CD8-positive, alpha-beta memory T cell (primary cell): ENCODE results near the gene DUS2. TPM values are rescaled to one million over a fixed set of nuclear protein-coding genes. Genes with fewer than 3 reads are reported as not detected.

Experiments
- CTCF ChIA-PET: fragments of 350-600 bp; sonication (Branson Sonifier 250); formaldehyde crosslinking; loops from one replicate; lab custom pipeline; 2021; ENCODE audit warnings: antibody characterized with exemption; lab: Charles Lee
- POLR2A ChIA-PET: fragments of 350-600 bp; sonication (Branson Sonifier 250); formaldehyde crosslinking; loops from one replicate; lab custom pipeline; 2021; ENCODE audit warnings: antibody characterized with exemption; lab: Charles Lee
- DNase-seq, 5 donors: peaks; one replicate each; pipeline versions ENCODE4 v3.0.0 to v3.0.0-alpha.2; 2020 to 2022; ENCODE audit warnings: mixed read lengths in 1 of 5
- H3K27ac ChIP-seq: one replicate; pipeline ENCODE4 v1.7.0; 2013; ENCODE audit warnings: low read depth, mild to moderate bottlenecking, low read length, moderate library complexity
- H3K27me3 ChIP-seq: 2 replicates; pipeline ENCODE4 v1.7.0; 2013; ENCODE audit warnings: low read length, mild to moderate bottlenecking; ENCODE audit not compliant: insufficient read depth, poor library complexity, severe bottlenecking
- H3K36me3 ChIP-seq: 2 replicates; pipeline ENCODE4 v1.7.0; 2013; ENCODE audit warnings: mild to moderate bottlenecking, low read length, moderate library complexity; ENCODE audit not compliant: insufficient read depth
- H3K4me1 ChIP-seq: 2 replicates; pipeline ENCODE4 v1.7.0; 2013; ENCODE audit warnings: mild to moderate bottlenecking, low read length, moderate library complexity; ENCODE audit not compliant: insufficient read depth
- H3K4me3 ChIP-seq: 2 replicates; pipeline ENCODE4 v1.7.0; 2013; ENCODE audit warnings: mild to moderate bottlenecking, low read length
- H3K9me3 ChIP-seq: 2 replicates; pipeline ENCODE4 v1.7.0; 2013; ENCODE audit warnings: mild to moderate bottlenecking, low read length
- H3K27ac Mint-ChIP-seq, 8 donors: one replicate each; pipeline ENCODE4 v1.8.0; 2020 to 2021; ENCODE audit warnings: mixed read lengths in 8 of 8, mild to moderate bottlenecking in 6 of 8, inconsistent platforms in 3 of 8, moderate library complexity in 3 of 8
- H3K27me3 Mint-ChIP-seq, 2 donors: one replicate each; pipeline ENCODE4 v1.8.0; 2020 to 2021; ENCODE audit warnings: mixed read lengths in 2 of 2, mild to moderate bottlenecking in 1 of 2, moderate library complexity in 1 of 2
- H3K36me3 Mint-ChIP-seq, 3 donors: one replicate each; pipeline ENCODE4 v1.8.0; 2020 to 2021; ENCODE audit warnings: mixed read lengths in 3 of 3, inconsistent platforms in 1 of 3, mild to moderate bottlenecking in 1 of 3
- H3K4me1 Mint-ChIP-seq, 3 donors: one replicate each; pipeline ENCODE4 v1.8.0; 2020 to 2021; ENCODE audit warnings: mixed read lengths in 3 of 3, inconsistent platforms in 1 of 3, mild to moderate bottlenecking in 1 of 3
- H3K4me3 Mint-ChIP-seq, 7 donors: one replicate each; pipeline ENCODE4 v1.8.0; 2020 to 2021; ENCODE audit warnings: mixed read lengths in 7 of 7, mild to moderate bottlenecking in 6 of 7, moderate library complexity in 4 of 7, inconsistent platforms in 2 of 7
- H3K9me3 Mint-ChIP-seq, 5 donors: one replicate each; pipeline ENCODE4 v1.8.0; 2020 to 2022; ENCODE audit warnings: mixed read lengths in 5 of 5, mild to moderate bottlenecking in 3 of 5, moderate library complexity in 2 of 5, inconsistent platforms in 1 of 5
- polyA plus RNA-seq: library from polyadenylated mRNA; unstranded; fragments of 300-500 nt; fragmentation: Illumina TruSeq; gene quantifications from one replicate; pipeline ENCODE4 v1.2.3, GENCODE V29; 2021
- total RNA-seq, 2 experiments: library from RNA; stranded (reverse); gene quantifications; one replicate each; pipeline ENCODE4 v1.2.3, GENCODE V29; 2021

The DUS2 gene
- total and polyA plus RNA-seq, 3 experiments from 2014 or later = 15.3 to 32.2 (median 31.3) TPM

DNA sequence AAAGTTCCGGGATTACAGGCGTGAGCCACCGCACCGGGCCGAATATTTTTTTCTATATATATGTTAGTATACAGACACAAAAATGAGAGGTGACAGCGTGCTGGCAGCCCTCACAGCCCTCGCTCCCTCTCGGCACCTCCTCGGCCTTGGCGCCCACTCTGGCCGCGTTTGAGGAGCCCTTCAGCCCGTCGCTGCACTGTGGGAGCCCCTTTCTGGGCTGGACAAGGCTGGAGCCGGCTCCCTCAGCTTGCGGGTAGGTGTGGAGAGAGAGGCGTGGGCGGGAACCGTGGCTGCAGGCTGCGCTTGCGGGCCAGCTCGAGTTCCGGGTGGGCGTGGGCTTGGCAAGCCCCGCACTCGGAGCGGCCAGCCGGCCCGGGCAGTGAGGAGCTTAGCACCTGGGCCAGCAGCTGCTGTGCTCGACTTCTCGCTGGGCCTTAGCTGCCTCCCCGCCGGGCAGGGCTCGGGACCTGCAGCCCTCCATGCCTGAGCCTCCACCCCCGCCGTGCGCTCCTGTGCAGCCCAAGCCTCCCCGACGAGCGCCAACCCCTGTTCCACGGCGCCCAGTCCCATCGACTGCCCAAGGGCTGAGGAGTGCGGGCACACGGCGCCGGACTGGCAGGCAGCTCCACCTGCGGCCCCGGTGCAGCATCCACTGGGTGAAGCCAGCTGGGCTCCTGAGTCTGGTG, 40.9 kb upstream of the DUS2 start:
- no peak for DNase-seq
- CTCF ChIA-PET = interaction anchor here (1.0 to 1.4 kb wide), 4 partner anchors 24 to 165 kb away, joined by 3 to 4 read pairs (median 3); no protein-coding TSS in a partner anchor
- no peaks in the 10 kb centered on the region for H3K36me3 Mint-ChIP-seq
- no peak overlapping the region for H3K27ac Mint-ChIP-seq
- peaks cover 11 to 21% (median 17%) of the 10 kb centered on the region in 3 donors for H3K4me1 Mint-ChIP-seq
- no peak overlapping the region for H3K4me3 Mint-ChIP-seq
- Histone ChIP-seq H3K27me3 (no peaks in the 10 kb centered on the region), H3K36me3 (no peaks in the 10 kb centered on the region), H3K4me3 (no peak overlapping the region), H3K27ac (no peak overlapping the region), H3K4me1 (peaks cover 21% of the 10 kb centered on the region), H3K9me3 (no peaks in the 10 kb centered on the region)
- no peaks in the 10 kb centered on the region for H3K27me3 Mint-ChIP-seq
- POLR2A ChIA-PET = no interaction called here
- no peaks in the 10 kb centered on the region for H3K9me3 Mint-ChIP-seq

DNA sequence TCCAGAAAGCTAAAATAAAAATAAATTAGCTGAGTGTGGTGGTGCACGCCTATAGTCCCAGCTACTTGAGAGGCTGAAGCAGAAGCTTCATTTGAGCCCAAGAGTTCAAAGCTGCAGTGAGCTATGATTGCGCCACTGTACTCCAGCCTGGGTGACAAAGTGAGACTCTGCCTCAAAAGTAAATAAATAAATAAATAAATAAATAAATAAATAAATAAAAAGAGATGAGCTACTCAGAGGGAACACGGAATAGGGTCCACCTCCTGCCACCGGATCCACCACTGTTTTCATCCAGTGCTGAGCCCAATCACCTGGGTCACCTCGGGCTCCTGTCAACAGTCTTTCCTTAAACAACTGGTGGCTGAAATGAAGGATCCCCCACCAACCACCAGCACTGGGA, 36.1 kb upstream of the DUS2 start:
- POLR2A ChIA-PET = interaction anchor here (0.6 to 0.7 kb wide), 2 partner anchors 396 to 529 kb away, joined by 3 to 13 read pairs; no protein-coding TSS in a partner anchor
- peaks cover 0 to 9% (median 0%) of the 10 kb centered on the region in 3 donors for H3K36me3 Mint-ChIP-seq
- Histone ChIP-seq H3K27ac (no peak overlapping the region), H3K27me3 (no peaks in the 10 kb centered on the region), H3K4me1 (peaks cover 21% of the 10 kb centered on the region), H3K9me3 (no peaks in the 10 kb centered on the region), H3K4me3 (no peak overlapping the region), H3K36me3 (no peaks in the 10 kb centered on the region)
- peak overlapping the region in 1 of 8 donors; percentile 50 for H3K27ac Mint-ChIP-seq
- DNase-seq = no peak
- H3K27me3 Mint-ChIP-seq = no peaks in the 10 kb centered on the region
- peaks cover 11 to 21% (median 17%) of the 10 kb centered on the region in 3 donors for H3K4me1 Mint-ChIP-seq
- H3K4me3 Mint-ChIP-seq = no peak overlapping the region
- H3K9me3 Mint-ChIP-seq = no peaks in the 10 kb centered on the region
- CTCF ChIA-PET = interaction anchor here (1.2 to 6.4 kb wide), 3 partner anchors 19 to 54 kb away, joined by 3 to 39 read pairs (median 3); partner anchors contain the start of genes DDX28 and DUS2

DNA sequence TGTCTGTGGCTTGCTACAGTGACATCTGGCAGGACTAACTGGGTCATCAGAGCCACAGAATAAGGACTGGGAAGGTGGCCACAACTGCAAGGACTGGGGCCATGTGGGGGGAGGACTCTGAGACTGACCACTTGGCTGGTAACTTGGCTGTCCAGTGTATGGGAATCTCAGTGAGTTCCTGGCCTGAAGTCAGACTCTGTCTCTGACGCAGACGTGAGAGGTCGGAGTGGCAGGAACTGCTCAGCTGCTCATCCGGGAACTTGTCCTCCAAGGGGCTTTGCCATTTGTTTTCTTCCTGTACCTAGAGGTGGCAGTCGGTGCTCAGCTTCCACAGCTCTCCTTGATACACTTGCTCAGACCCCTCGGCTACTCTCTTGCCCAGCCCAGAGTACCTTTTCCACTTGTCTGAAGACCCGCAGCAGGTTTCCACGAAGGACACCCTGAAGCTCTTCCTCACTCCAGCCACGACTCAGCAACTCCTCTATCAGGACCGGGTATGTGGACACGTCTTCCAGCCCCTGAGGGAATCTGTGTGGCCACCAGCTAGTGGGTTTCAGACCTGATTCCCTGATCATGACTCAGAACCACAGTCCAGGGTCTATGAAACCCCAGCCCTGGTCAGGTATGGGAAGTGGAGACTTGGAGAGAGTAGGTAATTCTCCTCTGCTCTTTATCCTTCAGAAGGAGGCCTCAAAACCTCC, 35.5 kb upstream of the DUS2 start:
- ChIA-PET CTCF (interaction anchor here (1.2 to 6.4 kb wide), 2 partner anchors 19 to 53 kb away, joined by 3 to 39 read pairs; no protein-coding TSS in a partner anchor), POLR2A (interaction anchor here (0.7 kb wide), 1 partner anchor 18 kb away, joined by 3 read pairs; no protein-coding TSS in a partner anchor)
- Histone ChIP-seq H3K27ac (no peak overlapping the region), H3K4me1 (peaks cover 24% of the 10 kb centered on the region), H3K9me3 (no peaks in the 10 kb centered on the region), H3K36me3 (no peaks in the 10 kb centered on the region), H3K4me3 (no peak overlapping the region), H3K27me3 (no peaks in the 10 kb centered on the region)
- Mint-ChIP-seq H3K36me3 (peaks cover 0 to 11% (median 0%) of the 10 kb centered on the region in 3 donors), H3K27me3 (no peaks in the 10 kb centered on the region), H3K9me3 (no peaks in the 10 kb centered on the region), H3K27ac (peak overlapping the region in 7 of 8 donors; percentile 10 to 96 (median 69)), H3K4me1 (peaks cover 13 to 25% (median 21%) of the 10 kb centered on the region in 3 donors), H3K4me3 (no peak overlapping the region)
- no peak for DNase-seq

DNA sequence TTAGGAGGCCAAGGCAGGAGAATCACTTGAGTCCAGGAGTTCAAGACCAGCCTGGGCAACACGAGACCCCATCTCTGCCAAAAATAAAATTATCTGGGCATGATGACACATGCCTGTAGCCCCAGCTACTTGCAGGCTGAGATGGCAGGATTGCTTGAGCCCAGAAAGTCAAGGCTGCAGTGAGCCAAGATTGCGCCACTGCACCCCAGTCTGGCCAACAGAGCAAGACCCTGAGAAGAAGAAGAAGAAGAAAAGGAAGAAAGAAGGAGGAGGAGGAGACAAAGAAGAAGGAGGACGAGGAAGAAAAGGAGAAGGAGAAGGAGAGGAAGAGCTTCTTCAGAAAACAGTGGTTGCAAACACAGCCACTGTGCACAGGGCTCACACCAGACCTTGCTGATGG, 34.4 kb upstream of the DUS2 start:
- Histone ChIP-seq H3K27ac (no peak overlapping the region), H3K27me3 (no peaks in the 10 kb centered on the region), H3K4me3 (no peak overlapping the region), H3K9me3 (no peaks in the 10 kb centered on the region), H3K4me1 (peaks cover 28% of the 10 kb centered on the region), H3K36me3 (no peaks in the 10 kb centered on the region)
- DNase-seq = no peak
- Mint-ChIP-seq H3K36me3 (peaks cover 0 to 11% (median 0%) of the 10 kb centered on the region in 3 donors), H3K27me3 (no peaks in the 10 kb centered on the region), H3K9me3 (no peaks in the 10 kb centered on the region), H3K27ac (peak overlapping the region in 4 of 8 donors; percentile 35 to 75 (median 65)), H3K4me3 (no peak overlapping the region), H3K4me1 (peaks cover 11 to 27% (median 22%) of the 10 kb centered on the region in 3 donors)
- POLR2A ChIA-PET = interaction anchor here (0.6 kb wide), 1 partner anchor 18 kb away, joined by 3 read pairs; no protein-coding TSS in a partner anchor
- CTCF ChIA-PET = interaction anchor here (0.8 to 6.4 kb wide), 3 partner anchors 47 to 104 kb away, joined by 4 to 39 read pairs (median 4); no protein-coding TSS in a partner anchor

DNA sequence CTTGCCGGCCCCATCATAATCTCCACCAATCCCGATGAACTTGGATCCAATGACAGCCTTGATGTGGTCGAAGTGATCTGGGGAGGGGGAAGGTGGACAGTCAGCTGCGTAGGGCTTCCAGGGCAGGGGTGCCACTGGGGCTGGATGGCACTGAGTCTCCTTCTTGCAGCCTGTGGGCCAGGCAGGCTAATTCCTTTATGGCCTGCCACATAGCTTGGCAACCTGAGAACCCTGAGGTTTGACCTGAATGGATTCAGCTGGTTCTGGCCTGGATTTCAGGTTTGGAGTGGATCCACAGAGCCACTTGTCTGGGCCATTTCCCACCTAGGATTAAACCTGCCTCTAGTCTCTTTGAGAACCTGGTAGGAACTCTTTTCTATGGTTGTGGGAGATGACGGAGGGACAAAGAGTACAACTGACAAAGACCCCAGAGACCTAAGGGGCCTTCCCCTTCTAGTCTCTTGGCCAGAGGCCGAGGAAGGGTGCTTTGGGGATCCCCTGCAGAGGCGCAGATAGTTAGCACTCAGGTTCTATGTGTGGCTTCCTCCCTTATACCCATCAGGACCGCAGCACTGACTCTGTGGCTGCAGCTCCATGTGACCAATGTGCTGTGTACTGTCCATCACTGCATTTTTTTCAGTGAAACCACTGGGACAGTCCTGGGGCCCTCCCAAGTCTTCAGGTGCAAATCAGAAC, 33.6 kb upstream of the DUS2 start:
- Mint-ChIP-seq H3K9me3 (no peaks in the 10 kb centered on the region), H3K4me1 (peaks cover 11 to 26% (median 23%) of the 10 kb centered on the region in 3 donors), H3K36me3 (peaks cover 0 to 11% (median 0%) of the 10 kb centered on the region in 3 donors), H3K27me3 (no peaks in the 10 kb centered on the region), H3K27ac (peak overlapping the region in 2 of 8 donors; percentile 6 to 47), H3K4me3 (no peak overlapping the region)
- Histone ChIP-seq H3K4me3 (no peak overlapping the region), H3K4me1 (peaks cover 26% of the 10 kb centered on the region), H3K27ac (no peak overlapping the region), H3K36me3 (no peaks in the 10 kb centered on the region), H3K27me3 (no peaks in the 10 kb centered on the region), H3K9me3 (no peaks in the 10 kb centered on the region)
- CTCF ChIA-PET = interaction anchor here (1.0 to 6.4 kb wide), 2 partner anchors 51 to 105 kb away, joined by 4 to 39 read pairs; no protein-coding TSS in a partner anchor
- POLR2A ChIA-PET = interaction anchor here (0.6 kb wide), 1 partner anchor 18 kb away, joined by 3 read pairs; no protein-coding TSS in a partner anchor
- no peak for DNase-seq

DNA sequence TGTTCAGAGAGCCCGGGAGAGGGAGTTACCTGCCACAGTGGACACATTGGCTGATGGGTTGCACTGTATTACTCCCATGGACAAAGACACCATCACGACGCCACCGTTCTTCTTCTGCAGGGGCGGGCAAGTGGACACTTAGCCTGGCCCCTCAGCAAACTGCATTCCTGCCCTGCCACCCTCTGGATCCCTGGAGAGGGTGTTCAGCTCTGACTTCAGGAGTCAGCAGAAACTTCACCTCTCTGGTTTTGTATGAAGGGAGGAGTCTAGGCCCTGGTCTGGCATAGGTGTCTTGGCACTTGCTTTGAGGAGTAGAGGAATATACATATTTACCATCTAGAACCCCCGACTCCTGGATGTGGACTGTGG, 33.1 kb upstream of the DUS2 start:
- Mint-ChIP-seq H3K4me3 (peak overlapping the region in 1 of 7 donors; percentile 40), H3K4me1 (peaks cover 11 to 26% (median 23%) of the 10 kb centered on the region in 3 donors), H3K27ac (peak overlapping the region in 2 of 8 donors; percentile 80 to 94), H3K27me3 (no peaks in the 10 kb centered on the region), H3K9me3 (no peaks in the 10 kb centered on the region), H3K36me3 (peaks cover 0 to 11% (median 0%) of the 10 kb centered on the region in 3 donors)
- Histone ChIP-seq H3K27ac (no peak overlapping the region), H3K4me1 (peaks cover 20% of the 10 kb centered on the region), H3K27me3 (no peaks in the 10 kb centered on the region), H3K36me3 (no peaks in the 10 kb centered on the region), H3K9me3 (no peaks in the 10 kb centered on the region), H3K4me3 (no peak overlapping the region)
- CTCF ChIA-PET = interaction anchor here (6.4 kb wide), 1 partner anchor 51 kb away, joined by 39 read pairs; no protein-coding TSS in a partner anchor
- DNase-seq = no peak
- POLR2A ChIA-PET = no interaction called here

DNA sequence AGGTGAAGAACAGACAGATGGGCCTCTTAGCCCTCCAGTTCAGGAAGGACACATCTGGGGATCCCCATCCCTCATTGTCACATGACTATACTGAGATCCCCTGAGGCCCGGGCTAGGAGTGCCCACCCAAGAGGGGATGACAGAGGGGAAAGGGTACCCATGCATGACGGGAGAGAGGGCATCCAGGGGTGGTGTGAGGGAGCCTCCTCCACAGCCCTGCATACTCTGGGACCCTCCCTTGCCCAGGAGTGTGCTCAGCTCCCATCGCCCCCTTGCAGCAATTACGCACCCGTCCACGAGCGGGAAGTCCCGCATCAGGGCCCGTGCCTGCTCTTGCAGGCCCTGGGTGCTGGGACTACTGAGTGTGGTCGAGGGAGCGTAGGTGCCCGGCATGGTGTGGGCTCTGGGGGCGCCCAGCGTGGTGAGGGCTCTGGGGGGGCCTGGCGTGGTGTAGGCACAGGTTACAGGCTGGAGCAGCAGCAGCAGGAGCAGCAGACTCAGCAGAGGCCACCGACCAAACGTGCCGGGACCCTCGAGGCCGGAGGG, 30.4 kb upstream of the DUS2 start:
- Mint-ChIP-seq H3K9me3 (no peaks in the 10 kb centered on the region), H3K4me1 (peaks cover 20 to 46% (median 32%) of the 10 kb centered on the region in 3 donors), H3K4me3 (peak overlapping the region in 6 of 7 donors; percentile 13 to 80 (median 42)), H3K27ac (peak overlapping the region in 4 of 8 donors; percentile 61 to 98 (median 82)), H3K36me3 (peaks cover 0 to 14% (median 2%) of the 10 kb centered on the region in 3 donors), H3K27me3 (no peaks in the 10 kb centered on the region)
- no peak for DNase-seq
- ChIA-PET CTCF (interaction anchor here (1.2 to 6.4 kb wide), 4 partner anchors 13 to 109 kb away, joined by 3 to 39 read pairs (median 12); partner anchors contain the start of genes DDX28, DUS2 and NRN1L), POLR2A (interaction anchor here (1.5 kb wide), 1 partner anchor 48 kb away, joined by 5 read pairs; no protein-coding TSS in a partner anchor)
- Histone ChIP-seq H3K4me3 (peak overlapping the region; percentile 41), H3K27me3 (no peaks in the 10 kb centered on the region), H3K27ac (peak overlapping the region; percentile 12), H3K9me3 (no peaks in the 10 kb centered on the region), H3K36me3 (no peaks in the 10 kb centered on the region), H3K4me1 (peaks cover 22% of the 10 kb centered on the region)
